Ramos (cell line): Measurements from ENCODE around the gene SP8.

ENCODE experiments used
- in situ Hi-C: fragments of 300-500 bp; cut with MboI; formaldehyde crosslinking; loops from one replicate; pipeline ENCODE4 v1.14.3; 2022; ENCODE audit warnings: low sequenced_read_pairs; ENCODE audit not compliant: unreplicated experiment

The SP8 gene

GRCh38 chr7:20776942-20777341 lies 9.7 kb downstream of the SP8 start:
- in situ Hi-C loops = no loop called here

- in situ Hi-C loops = no loop called here
These were observed 10.3 kb downstream of the SP8 start for GRCh38 chr7:20776214-20776911.

GRCh38 chr7:20754001-20754400 lies 32.7 kb downstream of the SP8 start:
- in situ Hi-C loops = no loop called here

GRCh38 chr7:20749906-20750305 lies 36.8 kb downstream of the SP8 start:
- in situ Hi-C loops = no loop called here

- in situ Hi-C loops = no loop called here
These were observed 37.8 kb downstream of the SP8 start for GRCh38 chr7:20748853-20749252.

GRCh38 chr7:20747001-20747400 lies 39.7 kb downstream of the SP8 start:
- in situ Hi-C loops = no loop called here

GRCh38 chr7:20745702-20746101 lies 41.0 kb downstream of the SP8 start:
- in situ Hi-C loops = no loop called here

GRCh38 chr7:20744954-20745446 lies 41.7 kb downstream of the SP8 start:
- in situ Hi-C loops = no loop called here

- in situ Hi-C loops = no loop called here
These were observed 43.8 kb downstream of the SP8 start for GRCh38 chr7:20742913-20743312.

- in situ Hi-C loops = no loop called here
These were observed 44.9 kb downstream of the SP8 start for GRCh38 chr7:20741801-20742200.

GRCh38 chr7:20738518-20739481 lies 47.9 kb downstream of the SP8 start:
- in situ Hi-C loops = no loop called here

GRCh38 chr7:20737840-20738448 lies 48.7 kb downstream of the SP8 start:
- in situ Hi-C loops = no loop called here

GRCh38 chr7:20735346-20736065 lies 51.2 kb downstream of the SP8 start:
- in situ Hi-C loops = no loop called here
